Activated CD8-positive, alpha-beta memory T cell treated with anti-CD3 and anti-CD28 coated beads, Interleukin-2, amount 50 U/mL, for 24 hours (primary cell): ENCODE measurements around the gene PRTFDC1.
"Not testable (repeated sequence)": the region's sequence is repeated elsewhere in the genome, so short reads cannot be mapped to it uniquely, and the experiment has no call there.

Experiments used
- DNase-seq: peaks from one replicate; pipeline ENCODE4 v3.0.0-alpha.2; 2020; ENCODE audit errors: extremely low read depth

PRTFDC1 gene

GRCh38 chr10:24965051-24965450 lies 12.6 kb upstream of the PRTFDC1 start:
- DNase-seq: no peak

GRCh38 chr10:24963521-24964041 lies 11.2 kb upstream of the PRTFDC1 start:
- no peak for DNase-seq

GRCh38 chr10:24962995-24963394 lies 10.6 kb upstream of the PRTFDC1 start:
- no peak for DNase-seq

- DNase-seq: no peak
These were observed 9.2 kb upstream of the PRTFDC1 start for GRCh38 chr10:24961582-24961981.

- DNase-seq: no peak
These were observed 7.0 kb upstream of the PRTFDC1 start for GRCh38 chr10:24959382-24959730.

GRCh38 chr10:24958721-24959381 lies 6.4 kb upstream of the PRTFDC1 start:
- DNase-seq: no peak

GRCh38 chr10:24958091-24958720 lies 5.8 kb upstream of the PRTFDC1 start:
- no peak for DNase-seq

GRCh38 chr10:24957624-24958051 lies 5.2 kb upstream of the PRTFDC1 start:
- DNase-seq: not testable (repeated sequence)

- DNase-seq: no peak
These were observed 1.3 kb upstream of the PRTFDC1 start for GRCh38 chr10:24953675-24954074.

- no peak for DNase-seq
These were observed 570 bp upstream of the PRTFDC1 start for GRCh38 chr10:24952707-24953645.

GRCh38 chr10:24951201-24952142 lies 934 bp downstream of the PRTFDC1 start:
- DNase-seq: no peak

- no peak for DNase-seq
These were observed 2.0 kb downstream of the PRTFDC1 start for GRCh38 chr10:24950439-24950838.

GRCh38 chr10:24949616-24950015 lies 2.8 kb downstream of the PRTFDC1 start:
- no peak for DNase-seq

- no peak for DNase-seq
These were observed 4.9 kb downstream of the PRTFDC1 start for GRCh38 chr10:24947304-24948097.

GRCh38 chr10:24944512-24945255 lies 7.7 kb downstream of the PRTFDC1 start:
- no peak for DNase-seq

- no peak for DNase-seq
These were observed 13.9 kb downstream of the PRTFDC1 start for GRCh38 chr10:24938525-24938924.

GRCh38 chr10:24938076-24938475 lies 14.3 kb downstream of the PRTFDC1 start:
- DNase-seq: no peak

- no peak for DNase-seq
These were observed 16.7 kb downstream of the PRTFDC1 start for GRCh38 chr10:24935504-24936292.

- no peak for DNase-seq
These were observed 21.2 kb downstream of the PRTFDC1 start for GRCh38 chr10:24931236-24931635.
